Measurements from ENCODE around the gene RBM38.

RBM38 gene

GRCh38 chr20:57433657-57434389 is 42.6 kb downstream of the RBM38 start:
- no peaks in the 10 kb centered on the region for H3K9me3 ChIP-seq
- H3K36me3 ChIP-seq: no peaks in the 10 kb centered on the region
- peaks cover 100% of the 10 kb centered on the region in 2 experiments for H3K4me1 ChIP-seq (ENCODE audit: control insufficient read depth in 1 of 2, insufficient read depth in 1 of 2, low read depth in 1 of 2, low read length in 1 of 2)
- H3K27me3 ChIP-seq: no peaks in the 10 kb centered on the region
- TF ChIP-seq CTCF (IDR thresholded peaks at IDR 0.05): no peak
- H3K4me3 ChIP-seq (ENCODE audit: low read depth in 1 of 2, low read length in 1 of 2): peak overlapping the region; percentile 46 to 50
- peak overlapping the region; percentile 74 for H3K27ac ChIP-seq

- Histone ChIP-seq H3K36me3 (no peaks in the 10 kb centered on the region), H3K4me1 (ENCODE audit: control insufficient read depth in 1 of 2, insufficient read depth in 1 of 2, low read depth in 1 of 2, low read length in 1 of 2) (peaks cover 96 to 99% of the 10 kb centered on the region in 2 experiments), H3K9me3 (no peaks in the 10 kb centered on the region), H3K4me3 (ENCODE audit: low read depth in 1 of 2, low read length in 1 of 2) (peak overlapping the region in 1 of 2 experiments; percentile 54), H3K27ac (peak overlapping the region; percentile 74), H3K27me3 (no peaks in the 10 kb centered on the region)
- no peak for TF ChIP-seq CTCF (IDR thresholded peaks at IDR 0.05)
Measured at GRCh38 chr20:57434390-57434700, 43.1 kb downstream of the RBM38 start.

- H3K4me1 ChIP-seq (ENCODE audit: control insufficient read depth in 1 of 2, insufficient read depth in 1 of 2, low read depth in 1 of 2, low read length in 1 of 2): peaks cover 93 to 99% of the 10 kb centered on the region in 2 experiments
- no peaks in the 10 kb centered on the region for H3K36me3 ChIP-seq
- peak overlapping the region; percentile 74 for H3K27ac ChIP-seq
- TF ChIP-seq CTCF (IDR thresholded peaks at IDR 0.05): no peak
- H3K9me3 ChIP-seq: no peaks in the 10 kb centered on the region
- no peaks in the 10 kb centered on the region for H3K27me3 ChIP-seq
- H3K4me3 ChIP-seq (ENCODE audit: low read depth in 1 of 2, low read length in 1 of 2): peak overlapping the region; percentile 39 to 54
Measured at GRCh38 chr20:57435105-57435497, 43.9 kb downstream of the RBM38 start.

- H3K4me3 ChIP-seq (ENCODE audit: low read depth in 1 of 2, low read length in 1 of 2): peak overlapping the region; percentile 39 to 54
- peaks cover 87 to 99% of the 10 kb centered on the region in 2 experiments for H3K4me1 ChIP-seq (ENCODE audit: control insufficient read depth in 1 of 2, insufficient read depth in 1 of 2, low read depth in 1 of 2, low read length in 1 of 2)
- H3K27me3 ChIP-seq: no peaks in the 10 kb centered on the region
- H3K27ac ChIP-seq: peak overlapping the region; percentile 74
- H3K9me3 ChIP-seq: no peaks in the 10 kb centered on the region
- H3K36me3 ChIP-seq: no peaks in the 10 kb centered on the region
- TF ChIP-seq CTCF (IDR thresholded peaks at IDR 0.05): no peak
Measured at GRCh38 chr20:57435498-57436222, 44.5 kb downstream of the RBM38 start.

- Histone ChIP-seq H3K9me3 (no peaks in the 10 kb centered on the region), H3K27ac (peak overlapping the region; percentile 74), H3K4me1 (ENCODE audit: control insufficient read depth in 1 of 2, insufficient read depth in 1 of 2, low read depth in 1 of 2, low read length in 1 of 2) (peaks cover 82 to 96% of the 10 kb centered on the region in 2 experiments), H3K4me3 (ENCODE audit: low read depth in 1 of 2, low read length in 1 of 2) (peak overlapping the region in 1 of 2 experiments; percentile 54), H3K27me3 (no peaks in the 10 kb centered on the region), H3K36me3 (no peaks in the 10 kb centered on the region)
- no peak for TF ChIP-seq CTCF (IDR thresholded peaks at IDR 0.05)
Measured at GRCh38 chr20:57436223-57436545, 45.0 kb downstream of the RBM38 start.

All from neutrophil (primary cell).